ENCODE measurements around the gene PLXNA4.

The PLXNA4 gene

GRCh38 chr7:132141109-132141508, 435.2 kb downstream of the PLXNA4 start:
- TF ChIP-seq CTCF (IDR thresholded peaks at IDR 0.05; ENCODE audit: extremely low read depth, missing control alignments), result no peak
- DNase-seq (ENCODE audit: low spot score), result no peak

GRCh38 chr7:132140341-132140740, 435.9 kb downstream of the PLXNA4 start:
- no peak for DNase-seq (ENCODE audit: low spot score)
- TF ChIP-seq CTCF (IDR thresholded peaks at IDR 0.05; ENCODE audit: extremely low read depth, missing control alignments), result no peak

DNA sequence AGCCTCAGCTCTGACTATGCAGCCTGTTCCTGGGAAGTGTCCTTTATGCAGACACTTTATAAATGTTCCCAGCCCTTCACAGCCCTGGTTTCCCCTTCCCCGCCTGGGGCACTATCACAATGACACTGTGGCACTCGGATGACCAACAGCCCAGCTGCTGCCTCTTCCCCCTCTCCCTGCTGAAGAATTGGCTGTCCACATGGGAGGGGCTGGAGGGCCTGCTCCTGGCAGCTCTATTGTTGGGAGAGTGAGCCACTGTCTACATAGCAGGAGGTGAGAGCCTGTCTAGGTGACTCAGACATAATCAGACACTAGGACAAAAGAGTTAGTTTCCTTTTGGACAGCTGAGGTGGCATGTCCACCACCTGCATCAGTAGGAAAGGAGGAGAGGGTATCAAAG, 437.5 kb downstream of the PLXNA4 start:
- no peak for DNase-seq (ENCODE audit: low spot score)
- TF ChIP-seq CTCF (IDR thresholded peaks at IDR 0.05; ENCODE audit: extremely low read depth, missing control alignments), result no peak

DNA sequence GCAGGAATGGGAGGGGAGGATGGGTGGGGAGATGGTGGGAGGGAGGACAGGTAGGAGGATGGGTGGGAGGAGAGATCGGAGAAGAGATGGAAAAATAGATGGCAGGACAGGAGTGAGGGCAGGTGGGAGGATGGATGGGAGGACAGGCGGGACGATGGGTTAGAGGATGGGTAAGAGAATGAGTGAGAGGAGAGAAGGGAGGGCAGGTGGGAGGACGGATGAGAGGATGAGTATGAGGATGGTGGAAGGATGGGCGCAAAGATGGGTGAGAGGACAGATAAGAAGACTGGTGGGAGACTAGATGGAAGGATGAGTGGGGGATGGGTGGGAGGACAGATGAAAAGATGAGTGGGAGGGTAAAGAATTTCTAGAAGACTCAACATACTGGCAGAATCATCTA, 438.6 kb downstream of the PLXNA4 start:
- no peak for DNase-seq (ENCODE audit: low spot score)
- TF ChIP-seq CTCF (IDR thresholded peaks at IDR 0.05; ENCODE audit: extremely low read depth, missing control alignments), result no peak

DNA sequence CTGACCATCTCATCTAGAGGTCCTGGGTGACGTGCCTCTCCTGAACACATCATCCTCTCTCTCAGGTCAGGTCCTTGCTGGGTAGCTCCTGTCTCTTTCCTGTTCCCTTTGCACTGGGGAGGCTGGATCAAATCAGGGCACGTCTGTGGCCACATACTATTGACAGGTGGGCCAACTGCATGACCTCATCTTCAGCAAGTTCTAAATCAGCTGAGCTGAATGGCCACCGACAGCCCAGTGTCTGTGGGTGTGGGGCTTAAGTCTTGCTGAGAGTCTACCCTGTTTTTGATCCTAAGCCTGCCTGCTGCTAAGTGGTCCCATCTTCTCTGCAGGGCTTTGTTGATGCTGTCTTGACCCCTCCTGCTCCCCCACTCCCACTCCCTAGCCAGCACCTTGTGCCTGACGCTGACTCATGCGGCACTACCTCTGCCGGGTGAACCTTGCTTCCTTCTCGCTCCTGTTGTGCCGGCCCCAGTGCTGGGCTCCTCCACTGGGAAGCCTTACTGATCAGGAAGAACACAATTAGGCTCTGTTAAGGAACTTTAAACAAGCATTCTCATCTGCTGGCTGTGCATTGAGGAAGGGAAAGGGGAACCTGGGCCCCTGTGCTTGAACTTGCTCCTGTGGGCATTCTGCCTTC, 440.4 kb downstream of the PLXNA4 start:
- DNase-seq (ENCODE audit: low spot score), result no peak
- no peak for TF ChIP-seq CTCF (IDR thresholded peaks at IDR 0.05; ENCODE audit: extremely low read depth, missing control alignments)

DNA sequence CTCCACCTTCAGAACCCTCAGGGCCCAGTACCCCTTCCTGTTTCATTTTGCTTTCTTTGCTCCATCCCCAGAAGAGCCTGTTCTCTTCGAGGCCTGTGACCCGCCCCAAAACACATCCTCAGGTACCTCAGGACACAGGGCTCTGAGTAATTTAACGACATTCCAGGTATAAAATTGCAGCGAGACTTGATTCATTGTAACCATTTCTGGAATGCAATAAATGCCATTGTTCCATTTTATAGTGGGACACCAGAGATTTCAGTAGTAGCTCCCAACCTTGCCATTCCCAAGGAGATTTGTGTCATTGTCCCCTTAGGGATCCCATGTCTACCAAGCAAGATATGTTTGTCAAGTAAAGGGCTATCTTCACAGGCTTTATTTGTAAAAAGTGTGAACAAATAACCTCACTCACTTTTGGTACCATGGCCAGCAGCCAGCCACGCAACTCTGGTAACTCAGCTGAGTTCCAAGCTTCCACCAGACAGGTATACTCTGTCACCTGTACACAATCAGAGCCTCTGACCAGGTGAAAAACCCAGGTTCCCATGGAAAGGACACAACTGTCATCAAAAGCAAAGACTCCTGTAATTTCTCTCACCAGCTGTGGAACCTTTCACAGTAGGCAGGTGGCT, 441.3 kb downstream of the PLXNA4 start:
- no peak for DNase-seq (ENCODE audit: low spot score)
- TF ChIP-seq CTCF (IDR thresholded peaks at IDR 0.05; ENCODE audit: extremely low read depth, missing control alignments), result no peak

GRCh38 chr7:132133501-132133900, 442.8 kb downstream of the PLXNA4 start:
- no peak for TF ChIP-seq CTCF (IDR thresholded peaks at IDR 0.05; ENCODE audit: extremely low read depth, missing control alignments)
- no peak for DNase-seq (ENCODE audit: low spot score)

Data from GM20000 (cell line).